Measurements from ENCODE around the gene SPTBN2.

Gene SPTBN2

GRCh38 chr11:66723693-66724092 is 5.3 kb downstream of the SPTBN2 start:
- DNase-seq: no peak

- DNase-seq: no peak
These were observed 6.0 kb downstream of the SPTBN2 start for GRCh38 chr11:66722745-66723651.

GRCh38 chr11:66721939-66722338 is 7.1 kb downstream of the SPTBN2 start:
- no peak for DNase-seq

GRCh38 chr11:66720899-66721470 is 8.0 kb downstream of the SPTBN2 start:
- no peak for DNase-seq

- DNase-seq: no peak
These were observed 8.7 kb downstream of the SPTBN2 start for GRCh38 chr11:66720223-66720898.

- no peak for DNase-seq
These were observed 9.7 kb downstream of the SPTBN2 start for GRCh38 chr11:66719111-66719872.

GRCh38 chr11:66718320-66718971 is 10.6 kb downstream of the SPTBN2 start:
- DNase-seq: no peak

GRCh38 chr11:66717925-66718319 is 11.1 kb downstream of the SPTBN2 start:
- no peak for DNase-seq

GRCh38 chr11:66716996-66717395 is 12.0 kb downstream of the SPTBN2 start:
- no peak for DNase-seq

GRCh38 chr11:66715346-66716085 is 13.5 kb downstream of the SPTBN2 start:
- DNase-seq: no peak

- no peak for DNase-seq
These were observed 15.1 kb downstream of the SPTBN2 start for GRCh38 chr11:66713746-66714480.

- no peak for DNase-seq
These were observed 18.6 kb downstream of the SPTBN2 start for GRCh38 chr11:66710384-66710930.

- no peak for DNase-seq
These were observed 20.3 kb downstream of the SPTBN2 start for GRCh38 chr11:66708701-66709100.

GRCh38 chr11:66708094-66708493 is 20.9 kb downstream of the SPTBN2 start:
- no peak for DNase-seq

- DNase-seq: no peak
These were observed 21.5 kb downstream of the SPTBN2 start for GRCh38 chr11:66707486-66707885.

- no peak for DNase-seq
These were observed 22.0 kb downstream of the SPTBN2 start for GRCh38 chr11:66706989-66707388.

- DNase-seq: no peak
These were observed 23.3 kb downstream of the SPTBN2 start for GRCh38 chr11:66705587-66706335.

GRCh38 chr11:66704659-66705360 is 24.2 kb downstream of the SPTBN2 start:
- no peak for DNase-seq

All from effector CD4-positive, alpha-beta T cell (primary cell).